Trophoblast cell (in vitro differentiated cells and primary cell): ENCODE measurements around the gene DPEP2.
A peak's percentile ranks its signal among the peaks of the same experiment; 100 is the strongest.

Source experiments
- DNase-seq, 2 donors: peaks; one replicate each; pipeline ENCODE4 v3.0.0-alpha.2; 2016
- H2AFZ ChIP-seq: 2 replicates; pipeline ENCODE4 v1.6.1; 2013; ENCODE audit warnings: low read length, moderate library complexity, mild to moderate bottlenecking; ENCODE audit not compliant: insufficient read depth, poor library complexity
- H2AK5ac ChIP-seq: 2 replicates; pipeline ENCODE4 v1.6.1; 2013; ENCODE audit warnings: mild to moderate bottlenecking, low read length
- H2BK120ac ChIP-seq: 2 replicates; pipeline ENCODE4 v1.6.1; 2013; ENCODE audit warnings: low read length, mild to moderate bottlenecking, moderate library complexity; ENCODE audit not compliant: insufficient read depth, poor library complexity
- H2BK12ac ChIP-seq: 2 replicates; pipeline ENCODE4 v1.6.1; 2013; ENCODE audit warnings: mild to moderate bottlenecking, low read length, moderate library complexity
- H2BK5ac ChIP-seq: 2 replicates; pipeline ENCODE4 v1.6.1; 2013; ENCODE audit warnings: low read length, low read depth, moderate library complexity, mild to moderate bottlenecking; ENCODE audit not compliant: poor library complexity
- H3K14ac ChIP-seq: 2 replicates; pipeline ENCODE4 v1.6.1; 2013; ENCODE audit warnings: mild to moderate bottlenecking, low read length
- H3K18ac ChIP-seq: 2 replicates; pipeline ENCODE4 v1.6.1; 2013; ENCODE audit warnings: mild to moderate bottlenecking, low read length
- H3K23ac ChIP-seq: 2 replicates; pipeline ENCODE4 v1.6.1; 2013; ENCODE audit warnings: low read length
- H3K27ac ChIP-seq: 2 replicates; pipeline ENCODE4 v1.5.1; 2013; ENCODE audit warnings: low read depth, mild to moderate bottlenecking, inconsistent platforms, low read length, moderate library complexity
- H3K27me3 ChIP-seq: 2 replicates; pipeline ENCODE4 v1.6.1; 2013; ENCODE audit warnings: inconsistent platforms, mild to moderate bottlenecking, low read length, moderate library complexity; ENCODE audit not compliant: insufficient read depth
- H3K36me3 ChIP-seq, 2 experiments: 1 replicate in 1 of 2; 2 replicates in 1 of 2; pipeline ENCODE4 v1.6.1; 2013; ENCODE audit warnings: low read length in 2 of 2, mild to moderate bottlenecking in 2 of 2, moderate library complexity in 1 of 2; ENCODE audit not compliant: insufficient read depth in 2 of 2, control insufficient read depth in 1 of 2
- H3K4ac ChIP-seq: 2 replicates; pipeline ENCODE4 v1.6.1; 2013; ENCODE audit warnings: low read depth, mild to moderate bottlenecking, low read length, moderate library complexity
- H3K4me1 ChIP-seq, 2 experiments: 1 replicate in 1 of 2; 2 replicates in 1 of 2; pipeline ENCODE4 v1.6.1; 2013; ENCODE audit warnings: low read length in 2 of 2, mild to moderate bottlenecking in 2 of 2, moderate library complexity in 1 of 2; ENCODE audit not compliant: insufficient read depth in 2 of 2, control insufficient read depth in 1 of 2
- H3K4me2 ChIP-seq: 2 replicates; pipeline ENCODE4 v1.6.1; 2013; ENCODE audit warnings: inconsistent platforms, mild to moderate bottlenecking, low read length, moderate library complexity
- H3K4me3 ChIP-seq: 2 replicates; pipeline ENCODE4 v1.5.1; 2013; ENCODE audit warnings: mild to moderate bottlenecking, low read depth, low read length, inconsistent platforms
- H3K79me1 ChIP-seq: one replicate; pipeline ENCODE4 v1.6.1; 2013; ENCODE audit warnings: low read length
- H3K79me2 ChIP-seq: 2 replicates; pipeline ENCODE4 v1.6.1; 2013; ENCODE audit warnings: low read length, mild to moderate bottlenecking; ENCODE audit not compliant: control insufficient read depth, insufficient read depth, poor library complexity
- H3K9ac ChIP-seq: 2 replicates; pipeline ENCODE4 v1.6.1; 2013; ENCODE audit warnings: mild to moderate bottlenecking, low read length
- H3K9me3 ChIP-seq: 2 replicates; pipeline ENCODE4 v1.6.1; 2013; ENCODE audit warnings: low read depth, mild to moderate bottlenecking, control low read depth, inconsistent platforms, low read length; ENCODE audit not compliant: insufficient read depth
- H4K12ac ChIP-seq: 2 replicates; pipeline ENCODE4 v1.6.1; 2013; ENCODE audit warnings: low read depth, mild to moderate bottlenecking, low read length, moderate library complexity
- H4K8ac ChIP-seq: 2 replicates; pipeline ENCODE4 v1.6.1; 2013; ENCODE audit warnings: low read depth, mild to moderate bottlenecking, low read length, moderate library complexity
- H4K91ac ChIP-seq: one replicate; pipeline ENCODE4 v1.6.1; 2013; ENCODE audit warnings: low read depth, mild to moderate bottlenecking, low read length, moderate library complexity
- WGBS: extraction: QIAGEN DNeasy Blood & Tissue Kit; methylation state at CpG from one replicate; pipeline ENCODE4 v1.1.7; 2013; ENCODE audit warnings: missing lambda C conversion rate; ENCODE audit not compliant: insufficient read length, insufficient coverage; ENCODE audit errors: extremely low coverage; 5-methylcytosine and 5-hydroxymethylcytosine counted together

The DPEP2 gene

GRCh38 chr16:67942510-67943255, 56.6 kb downstream of the DPEP2 start:
- no peak overlapping the region for H3K4me3 ChIP-seq
- no peak for DNase-seq
- H3K4ac ChIP-seq, result no peak overlapping the region
- no peak overlapping the region for H4K91ac ChIP-seq
- H3K79me1 ChIP-seq, result no peaks in the 10 kb centered on the region
- H3K9me3 ChIP-seq, result peaks cover 6% of the 10 kb centered on the region
- H3K14ac ChIP-seq, result no peak overlapping the region
- no peaks in the 10 kb centered on the region for H3K27me3 ChIP-seq
- H3K23ac ChIP-seq, result no peak overlapping the region
- H2AK5ac ChIP-seq, result no peak overlapping the region
- no peak overlapping the region for H2BK120ac ChIP-seq
- no peak overlapping the region for H2BK12ac ChIP-seq
- H2BK5ac ChIP-seq, result no peak overlapping the region
- no peak overlapping the region for H3K18ac ChIP-seq
- WGBS, result no CpG with 5 or more reads among the region's 27 CpGs
- H3K9ac ChIP-seq, result no peak overlapping the region
- H3K36me3 ChIP-seq, result peaks cover 79 to 81% of the 10 kb centered on the region in 2 experiments
- no peak overlapping the region for H3K4me2 ChIP-seq
- H3K27ac ChIP-seq, result no peak overlapping the region
- H2AFZ ChIP-seq, result no peak overlapping the region
- H3K4me1 ChIP-seq, result no peaks in the 10 kb centered on the region
- no peak overlapping the region for H4K8ac ChIP-seq
- no peaks in the 10 kb centered on the region for H3K79me2 ChIP-seq
- no peak overlapping the region for H4K12ac ChIP-seq

DNA sequence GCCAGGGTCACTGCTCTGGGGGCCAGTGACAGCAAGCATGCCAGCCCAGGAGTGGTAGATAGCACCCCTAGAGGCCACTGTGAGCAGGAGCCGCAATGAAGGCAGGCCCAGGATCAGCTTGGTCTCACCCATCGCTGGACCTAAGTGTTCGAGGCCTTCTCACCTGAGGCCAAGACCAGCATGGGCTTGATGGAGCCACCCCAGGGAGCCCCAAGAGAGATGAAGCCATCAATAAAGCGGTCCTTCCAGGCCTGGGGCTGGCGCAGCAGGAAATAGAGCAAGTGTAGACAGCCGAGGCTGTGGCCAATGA, 57.1 kb downstream of the DPEP2 start:
- Histone ChIP-seq H3K14ac (no peak overlapping the region), H4K8ac (no peak overlapping the region), H3K36me3 (peaks cover 73 to 75% of the 10 kb centered on the region in 2 experiments), H3K79me1 (no peaks in the 10 kb centered on the region), H2AK5ac (no peak overlapping the region), H3K27me3 (no peaks in the 10 kb centered on the region), H3K9me3 (peaks cover 5% of the 10 kb centered on the region), H2AFZ (no peak overlapping the region), H3K23ac (no peak overlapping the region), H3K79me2 (peaks cover 1% of the 10 kb centered on the region), H3K9ac (no peak overlapping the region), H2BK12ac (no peak overlapping the region), H3K4me3 (no peak overlapping the region), H3K27ac (no peak overlapping the region), H4K12ac (no peak overlapping the region), H3K4me1 (peaks cover 2 to 3% of the 10 kb centered on the region in 2 experiments), H3K4me2 (no peak overlapping the region), H4K91ac (no peak overlapping the region), H3K4ac (no peak overlapping the region), H3K18ac (no peak overlapping the region), H2BK120ac (no peak overlapping the region), H2BK5ac (no peak overlapping the region)
- peak in 1 of 2 donors; percentile 49 for DNase-seq
- WGBS, result no CpG with 5 or more reads among the region's 6 CpGs

DNA sequence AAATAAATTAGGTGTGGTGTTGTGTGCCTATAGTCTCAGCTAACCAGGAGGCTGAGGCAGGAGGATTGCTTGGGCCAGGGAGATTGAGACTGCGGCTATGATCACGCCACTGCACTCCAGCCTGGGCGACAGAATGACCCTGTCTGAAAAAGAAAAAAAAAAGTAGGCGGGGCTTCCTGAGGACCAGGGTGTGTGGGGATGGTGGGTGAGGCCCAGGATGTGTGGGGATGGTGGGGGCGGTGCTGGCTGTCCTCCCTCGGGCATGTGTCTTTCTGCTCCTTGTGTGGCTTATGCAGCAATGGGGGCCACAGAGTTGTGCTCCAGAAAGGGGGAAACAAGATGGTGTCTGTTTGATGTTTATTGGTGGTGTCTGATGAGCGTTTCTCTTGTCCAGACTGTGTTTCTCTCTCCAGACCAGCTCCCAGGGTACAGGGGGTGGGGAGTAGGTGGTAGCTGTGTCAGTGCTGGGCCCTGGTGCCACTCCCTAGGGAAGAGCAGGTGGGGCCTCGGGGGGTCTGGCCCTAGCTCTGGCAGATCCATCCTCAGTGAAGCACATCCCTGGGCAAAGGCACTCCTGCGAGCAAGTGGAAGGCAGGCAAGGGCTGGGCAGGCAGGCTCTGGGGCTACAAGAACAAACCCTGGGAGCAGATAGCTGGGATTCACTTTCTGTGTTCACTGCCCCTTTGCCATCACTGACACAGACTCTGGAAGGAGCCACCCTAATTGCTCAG, 57.6 kb downstream of the DPEP2 start:
- H3K36me3 ChIP-seq, result peaks cover 68 to 70% of the 10 kb centered on the region in 2 experiments
- no peak overlapping the region for H3K18ac ChIP-seq
- no peak overlapping the region for H3K14ac ChIP-seq
- H2BK120ac ChIP-seq, result no peak overlapping the region
- no peak overlapping the region for H4K8ac ChIP-seq
- peaks cover 5% of the 10 kb centered on the region for H3K9me3 ChIP-seq
- H3K23ac ChIP-seq, result no peak overlapping the region
- H2AFZ ChIP-seq, result no peak overlapping the region
- peaks cover 1% of the 10 kb centered on the region for H3K79me2 ChIP-seq
- no peak overlapping the region for H3K9ac ChIP-seq
- no peaks in the 10 kb centered on the region for H3K27me3 ChIP-seq
- WGBS, result no CpG with 5 or more reads among the region's 9 CpGs
- peaks cover 3% of the 10 kb centered on the region for H3K79me1 ChIP-seq
- H3K4ac ChIP-seq, result no peak overlapping the region
- no peak overlapping the region for H4K91ac ChIP-seq
- H3K4me3 ChIP-seq, result no peak overlapping the region
- no peak for DNase-seq
- no peak overlapping the region for H2BK5ac ChIP-seq
- no peak overlapping the region for H3K4me2 ChIP-seq
- H2BK12ac ChIP-seq, result no peak overlapping the region
- H4K12ac ChIP-seq, result no peak overlapping the region
- H3K4me1 ChIP-seq, result peaks cover 7% of the 10 kb centered on the region in 2 experiments
- no peak overlapping the region for H3K27ac ChIP-seq
- no peak overlapping the region for H2AK5ac ChIP-seq

DNA sequence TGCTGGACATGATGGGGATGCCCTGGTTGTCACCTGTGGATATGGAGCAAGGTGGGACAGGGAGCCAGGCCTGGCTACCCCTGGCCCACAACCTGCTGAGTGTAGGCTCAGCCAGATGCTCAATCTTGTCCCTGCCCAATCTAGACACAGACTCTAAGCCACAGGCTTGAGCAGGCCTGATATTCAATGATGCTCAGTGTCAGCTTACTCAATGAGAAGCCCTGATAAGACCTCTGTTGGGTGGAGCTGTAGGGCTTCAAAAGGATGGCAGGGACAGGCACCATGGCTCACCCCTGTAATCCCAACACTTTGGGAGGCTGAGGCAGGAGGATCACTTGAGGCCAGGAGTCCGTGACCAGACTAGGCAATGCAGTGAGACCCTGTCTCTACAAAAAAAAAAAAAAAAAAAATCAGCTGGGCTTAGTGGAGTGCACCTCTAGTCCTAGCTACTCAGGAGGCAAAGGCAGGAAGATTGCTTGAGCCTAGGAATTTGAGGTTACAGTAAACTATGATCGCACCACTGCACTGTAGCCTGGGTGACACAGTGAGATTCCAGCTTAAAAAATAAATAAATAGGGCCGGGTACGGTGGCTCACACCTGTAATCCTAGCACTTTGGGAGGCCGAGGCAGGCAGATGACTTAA, 58.7 kb downstream of the DPEP2 start:
- Histone ChIP-seq H4K91ac (no peak overlapping the region), H2AFZ (no peak overlapping the region), H3K23ac (no peak overlapping the region), H3K4ac (no peak overlapping the region), H4K8ac (no peak overlapping the region), H3K4me2 (no peak overlapping the region), H2BK12ac (no peak overlapping the region), H3K27me3 (no peaks in the 10 kb centered on the region), H3K14ac (no peak overlapping the region), H3K18ac (no peak overlapping the region), H2AK5ac (no peak overlapping the region), H3K4me1 (peaks cover 7% of the 10 kb centered on the region in 2 experiments), H3K9ac (no peak overlapping the region), H2BK120ac (no peak overlapping the region), H3K9me3 (peaks cover 2% of the 10 kb centered on the region), H3K27ac (no peak overlapping the region), H3K4me3 (no peak overlapping the region), H4K12ac (no peak overlapping the region), H3K79me2 (peaks cover 10% of the 10 kb centered on the region), H2BK5ac (no peak overlapping the region), H3K79me1 (peaks cover 12% of the 10 kb centered on the region), H3K36me3 (peaks cover 57 to 59% of the 10 kb centered on the region in 2 experiments)
- no CpG with 5 or more reads among the region's 5 CpGs for WGBS
- DNase-seq, result no peak
